K562 (cell line): ENCODE measurements around the gene TCF3. TPM values are rescaled to one million over a fixed set of nuclear protein-coding genes. Genes with fewer than 3 reads are reported as not detected.
A peak's percentile ranks its signal among the peaks of the same experiment; 100 is the strongest.

Experiments used
- FOSL1 ChIP-seq: fragments of 200-800 bp; sonication (Bioruptor generic); conservative IDR thresholded peaks from 2 replicates; pipeline ENCODE4 v1.6.1; 2016; ENCODE audit warnings: missing genetic modification characterization, missing compliant biosample characterization
- HDAC1 ChIP-seq, 2 experiments: fragments of 450-650 bp; IDR thresholded peaks; 2 replicates each; pipeline ENCODE4 v1.6.1; 2016 to 2017; ENCODE audit warnings: inconsistent platforms in 1 of 2, mild to moderate bottlenecking in 1 of 2, moderate library complexity in 1 of 2
- HES1 ChIP-seq: fragments of 450-650 bp; IDR thresholded peaks from 2 replicates; pipeline ENCODE4 v1.6.1; 2016; ENCODE audit warnings: low read depth, mild to moderate bottlenecking, moderate library complexity
- HNRNPK ChIP-seq: fragments of 200-400 bp; formaldehyde crosslinking; IDR thresholded peaks from one replicate; pipeline ENCODE4 v1.6.1; 2018; ENCODE audit warnings: mild to moderate bottlenecking, low read depth, low read length; ENCODE audit not compliant: poor library complexity, severe bottlenecking
- HSF4 ChIP-seq: fragments of 250-450 bp; sonication (Bioruptor Pico); IDR thresholded peaks from 2 replicates; pipeline ENCODE4 v2.1.2; 2022; ENCODE audit warnings: mild to moderate bottlenecking, moderate library complexity, borderline replicate concordance
- KAT8 ChIP-seq: fragments of 450-650 bp; IDR thresholded peaks from 2 replicates; pipeline ENCODE4 v1.6.1; 2016; ENCODE audit warnings: low read depth, mild to moderate bottlenecking
- LARP7 ChIP-seq: fragments of 450-650 bp; IDR thresholded peaks from 2 replicates; pipeline ENCODE4 v1.6.1; 2016
- NBN ChIP-seq: fragments of 450-650 bp; IDR thresholded peaks from 2 replicates; pipeline ENCODE4 v1.6.1; 2016; ENCODE audit warnings: low read depth, mild to moderate bottlenecking
- NFIC ChIP-seq: fragments of 450-650 bp; IDR thresholded peaks from 2 replicates; pipeline ENCODE4 v1.6.1; 2017; ENCODE audit warnings: mild to moderate bottlenecking, inconsistent platforms
- NR2C1 ChIP-seq, 2 experiments: fragments of 450-650 bp; IDR thresholded peaks; 2 replicates each; pipeline ENCODE4 v1.6.1; 2017; ENCODE audit warnings: mild to moderate bottlenecking in 2 of 2, antibody characterized with exemption in 1 of 2, inconsistent platforms in 1 of 2, missing compliant biosample characterization in 1 of 2, missing genetic modification characterization in 1 of 2
- NUFIP1 ChIP-seq: fragments of 450-650 bp; IDR thresholded peaks from 2 replicates; pipeline ENCODE4 v1.6.1; 2018; ENCODE audit not compliant: partially characterized antibody
- RBM25 ChIP-seq: fragments of 200-400 bp; formaldehyde crosslinking; IDR thresholded peaks from 2 replicates; pipeline ENCODE4 v1.6.1; 2018; ENCODE audit warnings: low read length, low read depth, moderate library complexity; ENCODE audit not compliant: severe bottlenecking
- SMAD4 ChIP-seq: fragments of 250-450 bp; sonication (Bioruptor Pico); conservative IDR thresholded peaks from 2 replicates; pipeline ENCODE4 v1.8.0; 2021; ENCODE audit warnings: inconsistent platforms, mild to moderate bottlenecking, moderate library complexity
- TARDBP ChIP-seq: fragments of 450-650 bp; IDR thresholded peaks from 2 replicates; pipeline ENCODE4 v1.6.1; 2016
- TCF7L2 ChIP-seq: fragments of 150-350 bp; IDR thresholded peaks from 2 replicates; pipeline ENCODE4 v1.6.1; 2016; ENCODE audit warnings: low read depth, mild to moderate bottlenecking, low read length, moderate library complexity
- THAP7 ChIP-seq: fragments of 250-450 bp; sonication (Bioruptor Pico); IDR thresholded peaks from 2 replicates; pipeline ENCODE4 v1.5.0; 2021
- ZNF197 ChIP-seq: fragments of 200-800 bp; sonication (Bioruptor generic); IDR thresholded peaks from 2 replicates; pipeline ENCODE4 v1.6.1; 2016; ENCODE audit warnings: low read depth, missing genetic modification characterization, missing compliant biosample characterization
- ZNF584 ChIP-seq: fragments of 200-800 bp; sonication (Bioruptor generic); IDR thresholded peaks from 2 replicates; pipeline ENCODE4 v1.6.1; 2016; ENCODE audit warnings: low read depth, mild to moderate bottlenecking, missing genetic modification characterization, missing compliant biosample characterization
- polyA plus RNA-seq, 8 experiments: library from polyadenylated mRNA; depleted of rRNA in 4 of 8; stranded (reverse) in 5 of 8; unstranded in 3 of 8; fragments of >200 nt; fragmentation: Nextera tagmentation in 2 of 8; fragmentation: Illumina TruSeq in 1 of 8; extraction: Ambion mirVana in 2 of 8; extraction: Trizol in 1 of 8; gene quantifications; 2 replicates each; pipeline versions ENCODE4 v1.2.1 to v1.2.3, GENCODE V29; 2011 to 2014; ENCODE audit warnings: inconsistent platforms in 1 of 8, missing spikeins in 1 of 8
- total RNA-seq, 7 experiments: library from RNA; depleted of rRNA in 6 of 7; stranded (reverse); fragments of >200 nt in 6 of 7; fragmentation: Illumina TruSeq in 2 of 7; extraction: Trizol in 2 of 7; gene quantifications; 2 replicates each; pipeline versions ENCODE4 v1.2.1 to v1.2.3, GENCODE V29; 2011 to 2021; ENCODE audit warnings: low replicate concordance in 1 of 7
- TF ChIP-seq, protein P1 (sequence below), 2 experiments: fragments of 450-650 bp; IDR thresholded peaks; 2 replicates each; pipeline ENCODE4 v1.6.1; 2016
- TF ChIP-seq, protein P2 (sequence below): fragments of 450-650 bp; formaldehyde crosslinking; IDR thresholded peaks from 2 replicates; pipeline ENCODE4 v1.4.0; 2020; ENCODE audit warnings: mild to moderate bottlenecking
- TF ChIP-seq, protein P3 (sequence below): fragments of 450-650 bp; formaldehyde crosslinking; IDR thresholded peaks from 2 replicates; pipeline ENCODE4 v1.4.0; 2020; ENCODE audit warnings: mild to moderate bottlenecking, moderate library complexity
- TF ChIP-seq, protein P4 (sequence below), 2 experiments: IDR thresholded peaks; 2 replicates each; pipeline ENCODE4 v1.6.1; 2011; ENCODE audit warnings: borderline replicate concordance in 1 of 2, control low read depth in 1 of 2, low read depth in 1 of 2, low read length in 1 of 2, mild to moderate bottlenecking in 1 of 2, mixed read lengths in 1 of 2, moderate library complexity in 1 of 2; ENCODE audit not compliant: insufficient read depth in 1 of 2, insufficient read length in 1 of 2, poor library complexity in 1 of 2, severe bottlenecking in 1 of 2; ENCODE audit errors: extremely low read depth in 1 of 2

Gene TCF3
- total and polyA plus RNA-seq, 9 of the 15 experiments (the other 6 are each of a cell fraction or from before 2014, with no cell fraction given): 5.6 to 259 (median 84.0) TPM

GRCh38 chr19:1592755-1593500 lies 59.5 kb downstream of the TCF3 start, which contains the start of gene MBD3 (continued):
- TF ChIP-seq NR2C1 (IDR thresholded peaks at IDR 0.05): no peak
- TF ChIP-seq NR2C1 (tag; IDR thresholded peaks at IDR 0.05): no peak
- TF ChIP-seq, protein P1, sequence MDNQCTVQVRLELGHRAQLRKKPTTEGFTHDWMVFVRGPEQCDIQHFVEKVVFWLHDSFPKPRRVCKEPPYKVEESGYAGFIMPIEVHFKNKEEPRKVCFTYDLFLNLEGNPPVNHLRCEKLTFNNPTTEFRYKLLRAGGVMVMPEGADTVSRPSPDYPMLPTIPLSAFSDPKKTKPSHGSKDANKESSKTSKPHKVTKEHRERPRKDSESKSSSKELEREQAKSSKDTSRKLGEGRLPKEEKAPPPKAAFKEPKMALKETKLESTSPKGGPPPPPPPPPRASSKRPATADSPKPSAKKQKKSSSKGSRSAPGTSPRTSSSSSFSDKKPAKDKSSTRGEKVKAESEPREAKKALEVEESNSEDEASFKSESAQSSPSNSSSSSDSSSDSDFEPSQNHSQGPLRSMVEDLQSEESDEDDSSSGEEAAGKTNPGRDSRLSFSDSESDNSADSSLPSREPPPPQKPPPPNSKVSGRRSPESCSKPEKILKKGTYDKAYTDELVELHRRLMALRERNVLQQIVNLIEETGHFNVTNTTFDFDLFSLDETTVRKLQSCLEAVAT (IDR thresholded peaks at IDR 0.05): no peak
- TF ChIP-seq TCF7L2: no peak
- TF ChIP-seq ZNF197 (CRISPR knock-in tag): no peak
- TF ChIP-seq NFIC: no peak
- no peak for TF ChIP-seq HES1
- no peak; a peak in 1 of 4 replicates for TF ChIP-seq HDAC1 (IDR thresholded peaks at IDR 0.05)
- TF ChIP-seq HNRNPK: no peak
- TF ChIP-seq, protein P2, sequence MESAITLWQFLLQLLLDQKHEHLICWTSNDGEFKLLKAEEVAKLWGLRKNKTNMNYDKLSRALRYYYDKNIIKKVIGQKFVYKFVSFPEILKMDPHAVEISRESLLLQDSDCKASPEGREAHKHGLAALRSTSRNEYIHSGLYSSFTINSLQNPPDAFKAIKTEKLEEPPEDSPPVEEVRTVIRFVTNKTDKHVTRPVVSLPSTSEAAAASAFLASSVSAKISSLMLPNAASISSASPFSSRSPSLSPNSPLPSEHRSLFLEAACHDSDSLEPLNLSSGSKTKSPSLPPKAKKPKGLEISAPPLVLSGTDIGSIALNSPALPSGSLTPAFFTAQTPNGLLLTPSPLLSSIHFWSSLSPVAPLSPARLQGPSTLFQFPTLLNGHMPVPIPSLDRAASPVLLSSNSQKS (CRISPR knock-in tag): no peak
- TF ChIP-seq SMAD4 (CRISPR knock-in tag): no peak
- TF ChIP-seq LARP7: 0 out of 2 replicates have a peak, but pooled peaks have one; percentile 39
- TF ChIP-seq HSF4 (CRISPR knock-in tag): no peak
- no peak for TF ChIP-seq ZNF584
- peak; percentile 76 for TF ChIP-seq RBM25
- TF ChIP-seq, protein P3, sequence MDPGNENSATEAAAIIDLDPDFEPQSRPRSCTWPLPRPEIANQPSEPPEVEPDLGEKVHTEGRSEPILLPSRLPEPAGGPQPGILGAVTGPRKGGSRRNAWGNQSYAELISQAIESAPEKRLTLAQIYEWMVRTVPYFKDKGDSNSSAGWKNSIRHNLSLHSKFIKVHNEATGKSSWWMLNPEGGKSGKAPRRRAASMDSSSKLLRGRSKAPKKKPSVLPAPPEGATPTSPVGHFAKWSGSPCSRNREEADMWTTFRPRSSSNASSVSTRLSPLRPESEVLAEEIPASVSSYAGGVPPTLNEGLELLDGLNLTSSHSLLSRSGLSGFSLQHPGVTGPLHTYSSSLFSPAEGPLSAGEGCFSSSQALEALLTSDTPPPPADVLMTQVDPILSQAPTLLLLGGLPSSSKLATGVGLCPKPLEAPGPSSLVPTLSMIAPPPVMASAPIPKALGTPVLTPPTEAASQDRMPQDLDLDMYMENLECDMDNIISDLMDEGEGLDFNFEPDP (CRISPR knock-in tag): no peak
- TF ChIP-seq, protein P4, sequence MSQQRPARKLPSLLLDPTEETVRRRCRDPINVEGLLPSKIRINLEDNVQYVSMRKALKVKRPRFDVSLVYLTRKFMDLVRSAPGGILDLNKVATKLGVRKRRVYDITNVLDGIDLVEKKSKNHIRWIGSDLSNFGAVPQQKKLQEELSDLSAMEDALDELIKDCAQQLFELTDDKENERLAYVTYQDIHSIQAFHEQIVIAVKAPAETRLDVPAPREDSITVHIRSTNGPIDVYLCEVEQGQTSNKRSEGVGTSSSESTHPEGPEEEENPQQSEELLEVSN (IDR thresholded peaks at IDR 0.05; ENCODE audit: borderline replicate concordance in 1 of 2, extremely low read depth in 1 of 2, insufficient read depth in 1 of 2, insufficient read length in 1 of 2, low read depth in 1 of 2, low read length in 1 of 2, poor library complexity in 1 of 2, severe bottlenecking in 1 of 2): peak in 1 of 2 experiments; percentile 38
- no peak for TF ChIP-seq NBN
- no peak for TF ChIP-seq NUFIP1
- TF ChIP-seq THAP7 (CRISPR knock-in tag): no peak
- TF ChIP-seq TARDBP: no peak
- TF ChIP-seq FOSL1 (tag): peak; percentile 32; the same call in 1 of the 2 replicates
- TF ChIP-seq KAT8: no peak
